GM18511 (cell line): Measurements from ENCODE around the gene ATP2A2.
A peak's percentile ranks its signal among the peaks of the same experiment; 100 is the strongest.

Experiments
- ATAC-seq: cut with Tn5 transposase; IDR thresholded peaks from one replicate; pipeline ENCODE4 v1.9.1; 2021; ENCODE audit warnings: mild to moderate bottlenecking, moderate library complexity; ENCODE audit not compliant: unreplicated experiment

Gene ATP2A2

GRCh38 chr12:110289044-110289710 is 8.1 kb downstream of the ATP2A2 start:
- no peak for ATAC-seq

- no peak for ATAC-seq
Observed at GRCh38 chr12:110289711-110290078, 8.6 kb downstream of the ATP2A2 start.

- ATAC-seq, result no peak
Observed at GRCh38 chr12:110301065-110301806, 20.2 kb downstream of the ATP2A2 start.

GRCh38 chr12:110304061-110304551 is 23.1 kb downstream of the ATP2A2 start:
- no peak for ATAC-seq

- ATAC-seq, result no peak
Observed at GRCh38 chr12:110307372-110307771, 26.3 kb downstream of the ATP2A2 start.

GRCh38 chr12:110310763-110311162 is 29.7 kb downstream of the ATP2A2 start:
- ATAC-seq, result no peak

GRCh38 chr12:110311903-110312302 is 30.9 kb downstream of the ATP2A2 start:
- no peak for ATAC-seq

GRCh38 chr12:110312581-110313360 is 31.7 kb downstream of the ATP2A2 start:
- ATAC-seq, result no peak

GRCh38 chr12:110314308-110314707 is 33.3 kb downstream of the ATP2A2 start:
- ATAC-seq, result peak; percentile 46

- ATAC-seq, result no peak
Observed at GRCh38 chr12:110316861-110317260, 35.8 kb downstream of the ATP2A2 start.

GRCh38 chr12:110317911-110318310 is 36.9 kb downstream of the ATP2A2 start:
- no peak for ATAC-seq

- ATAC-seq, result no peak
Observed at GRCh38 chr12:110320550-110320949, 39.5 kb downstream of the ATP2A2 start.

GRCh38 chr12:110329710-110330109 is 48.7 kb downstream of the ATP2A2 start:
- ATAC-seq, result no peak

GRCh38 chr12:110330124-110330523 is 49.1 kb downstream of the ATP2A2 start:
- no peak for ATAC-seq

- no peak for ATAC-seq
Observed at GRCh38 chr12:110330544-110330943, 49.5 kb downstream of the ATP2A2 start.

- no peak for ATAC-seq
Observed at GRCh38 chr12:110333201-110333600, 52.2 kb downstream of the ATP2A2 start.

- ATAC-seq, result no peak
Observed at GRCh38 chr12:110335481-110336045, 54.5 kb downstream of the ATP2A2 start.

GRCh38 chr12:110337912-110338710 is 57.1 kb downstream of the ATP2A2 start:
- no peak for ATAC-seq

- ATAC-seq, result no peak
Observed at GRCh38 chr12:110338754-110339153, 57.7 kb downstream of the ATP2A2 start.

- ATAC-seq, result no peak
Observed at GRCh38 chr12:110339184-110339952, 58.3 kb downstream of the ATP2A2 start.
